ENCODE measurements around the gene ANKS6.

The ANKS6 gene

DNA sequence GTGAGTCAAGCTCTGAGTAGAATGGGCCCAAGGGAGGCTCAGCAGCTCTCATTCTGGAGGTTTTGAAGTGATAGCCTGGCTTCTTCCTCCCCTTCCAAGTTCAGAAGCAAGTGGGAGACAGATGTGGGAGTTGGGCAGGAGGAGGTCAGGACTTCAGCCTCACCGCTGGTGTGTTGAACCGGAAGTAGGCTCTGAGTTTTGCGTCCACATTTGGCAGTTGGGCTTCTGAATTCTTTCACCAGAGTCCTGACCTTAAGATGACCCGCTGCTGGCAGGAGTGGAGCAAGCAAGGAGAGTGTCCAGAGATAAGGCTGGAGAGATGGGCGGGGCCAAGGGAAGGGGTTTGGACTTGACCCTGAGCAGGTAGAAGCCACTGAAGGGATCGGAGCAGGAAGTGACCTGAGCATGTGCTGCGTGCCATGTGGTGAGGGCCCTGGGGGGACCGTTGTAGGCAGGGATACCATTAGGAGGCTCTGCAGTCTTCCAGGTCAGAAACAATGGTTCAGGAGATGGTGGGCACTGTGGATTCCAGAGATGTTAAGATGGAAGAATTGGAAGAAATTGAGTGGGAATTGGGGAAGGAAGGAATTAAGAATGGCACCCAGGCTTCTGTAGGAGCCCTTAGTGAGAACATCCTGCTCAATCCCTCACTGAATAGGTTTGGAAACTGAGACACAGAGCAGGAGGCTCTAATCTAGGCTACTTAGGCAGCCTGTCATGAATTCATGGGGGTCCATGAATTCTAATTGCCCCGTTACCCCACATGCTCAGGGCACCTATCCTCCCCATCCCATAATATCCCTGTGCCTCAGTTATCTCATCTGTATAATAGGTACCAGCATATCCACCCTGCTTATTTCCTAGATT is 37.0 kb upstream of the ANKS6 start:
- no peaks in the 10 kb centered on the region for H3K9me3 ChIP-seq (ENCODE audit: control insufficient read depth in 5 of 5, low read length in 5 of 5)
- no peak overlapping the region for H3K9ac ChIP-seq (ENCODE audit: low read length in 5 of 5)
- peaks cover 2 to 6% (median 5%) of the 10 kb centered on the region in 5 donors for H3K4me1 ChIP-seq (ENCODE audit: control insufficient read depth in 5 of 5, insufficient read depth in 5 of 5, low read length in 5 of 5)
- no peaks in the 10 kb centered on the region for H3K27me3 ChIP-seq (ENCODE audit: control insufficient read depth in 5 of 5, insufficient read depth in 4 of 5, low read length in 5 of 5)
- H3K27ac ChIP-seq (ENCODE audit: low read depth, low read length): no peak overlapping the region
- no peak overlapping the region for H3K4me3 ChIP-seq (ENCODE audit: low read depth in 1 of 5, low read length in 5 of 5)
- H3K36me3 ChIP-seq (ENCODE audit: control insufficient read depth in 5 of 5, insufficient read depth in 5 of 5, low read length in 5 of 5): no peaks in the 10 kb centered on the region

DNA sequence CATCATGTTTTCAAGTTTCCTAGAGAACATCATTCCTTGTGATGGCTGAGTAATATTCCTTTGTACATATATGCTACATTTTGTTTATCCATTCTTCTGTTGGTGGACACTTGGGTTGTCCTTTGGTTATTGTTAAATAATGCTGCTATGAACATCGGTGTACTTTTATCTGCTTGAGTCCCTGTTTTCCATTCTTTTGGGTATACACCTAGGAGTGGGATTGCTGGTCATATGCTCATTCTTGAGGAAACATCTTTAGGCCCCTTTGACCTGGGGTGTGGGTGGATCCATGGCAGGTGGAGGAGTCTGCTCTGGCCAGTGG is 36.4 kb upstream of the ANKS6 start:
- Histone ChIP-seq H3K4me3 (ENCODE audit: low read depth in 1 of 5, low read length in 5 of 5) (no peak overlapping the region), H3K27ac (ENCODE audit: low read depth, low read length) (no peak overlapping the region), H3K9me3 (ENCODE audit: control insufficient read depth in 5 of 5, low read length in 5 of 5) (no peaks in the 10 kb centered on the region), H3K9ac (ENCODE audit: low read length in 5 of 5) (no peak overlapping the region), H3K4me1 (ENCODE audit: control insufficient read depth in 5 of 5, insufficient read depth in 5 of 5, low read length in 5 of 5) (peaks cover 2 to 6% (median 5%) of the 10 kb centered on the region in 5 donors), H3K36me3 (ENCODE audit: control insufficient read depth in 5 of 5, insufficient read depth in 5 of 5, low read length in 5 of 5) (no peaks in the 10 kb centered on the region), H3K27me3 (ENCODE audit: control insufficient read depth in 5 of 5, insufficient read depth in 4 of 5, low read length in 5 of 5) (no peaks in the 10 kb centered on the region)

DNA sequence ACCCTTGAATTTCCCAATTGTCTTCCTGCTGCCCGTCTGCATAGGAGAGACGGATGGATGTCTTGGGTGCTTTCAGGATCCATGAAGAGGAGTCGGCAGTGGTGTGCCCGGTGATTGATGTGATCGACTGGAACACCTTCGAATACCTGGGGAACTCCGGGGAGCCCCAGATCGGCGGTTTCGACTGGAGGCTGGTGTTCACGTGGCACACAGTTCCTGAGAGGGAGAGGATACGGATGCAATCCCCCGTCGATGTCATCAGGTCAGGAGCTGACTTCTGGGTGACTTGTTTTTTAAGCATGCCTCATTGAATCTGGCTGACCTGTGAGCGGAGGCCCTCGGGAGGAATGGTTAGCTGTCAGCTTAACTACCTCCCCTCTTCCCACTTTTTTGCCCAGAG is 35.3 kb upstream of the ANKS6 start:
- no peak overlapping the region for H3K4me3 ChIP-seq (ENCODE audit: low read depth in 1 of 5, low read length in 5 of 5)
- H3K36me3 ChIP-seq (ENCODE audit: control insufficient read depth in 5 of 5, insufficient read depth in 5 of 5, low read length in 5 of 5): peaks cover 0 to 3% (median 0%) of the 10 kb centered on the region in 5 donors
- no peak overlapping the region for H3K27ac ChIP-seq (ENCODE audit: low read depth, low read length)
- H3K9me3 ChIP-seq (ENCODE audit: control insufficient read depth in 5 of 5, low read length in 5 of 5): no peaks in the 10 kb centered on the region
- H3K27me3 ChIP-seq (ENCODE audit: control insufficient read depth in 5 of 5, insufficient read depth in 4 of 5, low read length in 5 of 5): no peaks in the 10 kb centered on the region
- peaks cover 2 to 6% (median 5%) of the 10 kb centered on the region in 5 donors for H3K4me1 ChIP-seq (ENCODE audit: control insufficient read depth in 5 of 5, insufficient read depth in 5 of 5, low read length in 5 of 5)
- H3K9ac ChIP-seq (ENCODE audit: low read length in 5 of 5): no peak overlapping the region

DNA sequence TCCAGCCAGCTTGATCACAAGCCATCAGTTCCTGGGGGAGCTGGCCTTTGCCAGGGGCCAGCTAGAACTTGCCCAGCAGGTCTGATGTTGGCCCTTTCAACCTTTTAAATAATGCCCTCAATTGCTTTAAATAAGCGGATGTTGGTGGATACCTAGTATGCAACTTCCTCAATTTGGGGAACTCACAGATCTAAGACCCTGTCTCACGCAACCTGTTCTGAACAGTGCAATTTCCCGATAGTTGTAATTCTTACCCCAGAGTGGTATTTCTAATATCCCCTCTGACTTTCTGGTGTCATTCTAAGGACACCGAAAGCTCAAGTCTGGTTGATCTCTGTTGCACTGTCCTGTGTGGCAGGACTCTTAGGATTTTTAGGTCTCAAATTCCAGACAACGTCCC is 34.2 kb upstream of the ANKS6 start:
- Histone ChIP-seq H3K9ac (ENCODE audit: low read length in 5 of 5) (no peak overlapping the region), H3K4me3 (ENCODE audit: low read depth in 1 of 5, low read length in 5 of 5) (no peak overlapping the region), H3K4me1 (ENCODE audit: control insufficient read depth in 5 of 5, insufficient read depth in 5 of 5, low read length in 5 of 5) (peaks cover 2 to 6% (median 5%) of the 10 kb centered on the region in 5 donors), H3K27ac (ENCODE audit: low read depth, low read length) (no peak overlapping the region), H3K27me3 (ENCODE audit: control insufficient read depth in 5 of 5, insufficient read depth in 4 of 5, low read length in 5 of 5) (no peaks in the 10 kb centered on the region), H3K9me3 (ENCODE audit: control insufficient read depth in 5 of 5, low read length in 5 of 5) (no peaks in the 10 kb centered on the region), H3K36me3 (ENCODE audit: control insufficient read depth in 5 of 5, insufficient read depth in 5 of 5, low read length in 5 of 5) (peaks cover 0 to 3% (median 0%) of the 10 kb centered on the region in 5 donors)

DNA sequence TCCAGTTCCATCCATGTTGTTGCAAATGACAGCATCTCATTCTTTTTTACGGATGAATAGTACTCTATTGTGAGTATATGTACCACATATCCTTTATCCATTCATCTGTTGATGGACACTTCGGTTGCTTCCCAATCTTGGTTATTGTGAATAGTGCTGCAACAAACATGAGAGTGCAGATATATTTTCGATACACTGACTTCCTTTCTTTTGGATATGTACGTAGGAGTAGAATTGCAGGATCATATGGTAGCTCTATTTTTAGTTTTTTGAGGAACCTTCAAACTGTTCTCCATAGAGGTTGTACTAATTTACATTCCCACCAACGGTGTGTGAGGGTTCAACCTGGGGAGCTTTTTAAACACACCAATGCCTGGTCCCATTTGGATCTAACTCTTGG is 33.4 kb upstream of the ANKS6 start:
- Histone ChIP-seq H3K9ac (ENCODE audit: low read length in 5 of 5) (no peak overlapping the region), H3K9me3 (ENCODE audit: control insufficient read depth in 5 of 5, low read length in 5 of 5) (no peaks in the 10 kb centered on the region), H3K27me3 (ENCODE audit: control insufficient read depth in 5 of 5, insufficient read depth in 4 of 5, low read length in 5 of 5) (no peaks in the 10 kb centered on the region), H3K4me1 (ENCODE audit: control insufficient read depth in 5 of 5, insufficient read depth in 5 of 5, low read length in 5 of 5) (peaks cover 2 to 6% (median 3%) of the 10 kb centered on the region in 5 donors), H3K4me3 (ENCODE audit: low read depth in 1 of 5, low read length in 5 of 5) (no peak overlapping the region), H3K36me3 (ENCODE audit: control insufficient read depth in 5 of 5, insufficient read depth in 5 of 5, low read length in 5 of 5) (peaks cover 0 to 3% (median 0%) of the 10 kb centered on the region in 5 donors), H3K27ac (ENCODE audit: low read depth, low read length) (no peak overlapping the region)

DNA sequence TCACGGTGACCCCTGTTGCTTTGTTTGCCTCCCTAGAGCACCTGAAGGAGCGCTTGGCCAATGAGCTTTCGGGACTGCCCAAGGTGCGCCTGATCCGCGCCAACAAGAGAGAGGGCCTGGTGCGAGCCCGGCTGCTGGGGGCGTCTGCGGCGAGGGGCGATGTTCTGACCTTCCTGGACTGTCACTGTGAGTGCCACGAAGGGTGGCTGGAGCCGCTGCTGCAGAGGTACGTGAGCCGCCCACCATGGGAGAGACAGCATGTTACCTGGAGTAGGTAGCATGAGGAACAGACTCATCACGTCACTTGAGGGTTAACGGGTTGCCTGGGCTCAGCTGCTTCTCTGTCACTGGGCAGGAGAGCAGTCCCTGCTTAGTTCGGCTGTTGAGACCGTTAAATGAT is 30.4 kb upstream of the ANKS6 start:
- no peak overlapping the region for H3K4me3 ChIP-seq (ENCODE audit: low read depth in 1 of 5, low read length in 5 of 5)
- peaks cover 0 to 3% (median 0%) of the 10 kb centered on the region in 5 donors for H3K36me3 ChIP-seq (ENCODE audit: control insufficient read depth in 5 of 5, insufficient read depth in 5 of 5, low read length in 5 of 5)
- no peak overlapping the region for H3K9ac ChIP-seq (ENCODE audit: low read length in 5 of 5)
- no peaks in the 10 kb centered on the region for H3K4me1 ChIP-seq (ENCODE audit: control insufficient read depth in 5 of 5, insufficient read depth in 5 of 5, low read length in 5 of 5)
- H3K27ac ChIP-seq (ENCODE audit: low read depth, low read length): no peak overlapping the region
- peaks cover 0 to 8% (median 4%) of the 10 kb centered on the region in 5 donors for H3K9me3 ChIP-seq (ENCODE audit: control insufficient read depth in 5 of 5, low read length in 5 of 5)
- H3K27me3 ChIP-seq (ENCODE audit: control insufficient read depth in 5 of 5, insufficient read depth in 4 of 5, low read length in 5 of 5): peaks cover 0 to 2% (median 0%) of the 10 kb centered on the region in 5 donors

DNA sequence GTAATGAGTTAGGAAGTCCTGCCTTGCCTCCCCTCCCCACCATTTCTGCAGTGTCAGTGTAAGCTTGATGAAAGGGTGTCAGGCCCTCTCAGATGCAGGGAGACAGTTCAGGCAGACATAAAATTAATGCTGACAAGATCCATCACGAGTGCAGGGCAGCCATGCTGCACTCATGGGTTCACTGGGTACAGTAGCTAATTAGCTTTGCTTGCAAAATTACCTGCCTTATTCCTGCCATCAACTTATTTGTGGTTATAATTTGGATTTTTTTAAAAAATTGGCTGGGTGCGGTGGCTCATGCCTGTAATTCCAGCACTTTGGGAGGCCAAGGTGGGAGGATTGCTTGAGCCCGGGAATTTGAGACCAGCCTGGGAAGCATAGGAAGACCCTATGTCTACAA is 29.1 kb upstream of the ANKS6 start:
- peaks cover 0 to 3% (median 0%) of the 10 kb centered on the region in 5 donors for H3K36me3 ChIP-seq (ENCODE audit: control insufficient read depth in 5 of 5, insufficient read depth in 5 of 5, low read length in 5 of 5)
- H3K27ac ChIP-seq (ENCODE audit: low read depth, low read length): no peak overlapping the region

DNA sequence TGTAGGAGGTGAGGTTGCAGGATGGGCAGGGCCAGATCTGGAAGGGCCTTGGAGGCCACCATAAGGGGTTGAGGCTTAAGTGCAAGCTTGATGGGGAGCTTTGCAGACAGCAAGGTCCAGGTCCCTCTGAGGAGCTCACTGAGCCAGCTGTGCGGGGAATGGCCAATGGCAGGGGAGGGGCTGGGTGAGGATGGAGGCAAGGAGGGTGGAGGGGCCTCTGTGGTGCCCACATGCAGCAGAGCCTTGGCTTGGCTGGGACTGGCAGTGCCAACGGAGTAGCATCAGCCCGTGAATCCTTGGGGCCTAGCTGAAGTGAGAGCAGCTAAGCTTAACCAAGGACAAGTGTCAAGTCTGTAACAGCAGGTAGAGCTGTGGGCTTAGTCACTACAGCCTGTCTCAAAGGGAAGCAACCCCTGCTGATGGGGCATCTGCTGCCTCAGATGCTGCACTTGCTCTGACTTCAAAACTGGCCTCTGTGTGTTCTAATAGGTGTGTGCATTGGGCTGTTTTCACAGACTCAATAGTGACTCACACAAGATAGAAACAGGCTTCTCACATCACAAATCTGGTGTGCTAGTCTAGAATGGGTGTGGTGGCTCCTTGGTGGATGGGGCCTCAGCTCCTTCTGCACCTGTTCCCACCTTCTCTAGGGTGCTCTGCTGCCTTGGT is 27.4 kb upstream of the ANKS6 start:
- Histone ChIP-seq H3K9me3 (ENCODE audit: control insufficient read depth in 5 of 5, low read length in 5 of 5) (peaks cover 0 to 12% (median 7%) of the 10 kb centered on the region in 5 donors), H3K4me1 (ENCODE audit: control insufficient read depth in 5 of 5, insufficient read depth in 5 of 5, low read length in 5 of 5) (no peaks in the 10 kb centered on the region), H3K27ac (ENCODE audit: low read depth, low read length) (no peak overlapping the region), H3K36me3 (ENCODE audit: control insufficient read depth in 5 of 5, insufficient read depth in 5 of 5, low read length in 5 of 5) (peaks cover 0 to 3% (median 0%) of the 10 kb centered on the region in 5 donors), H3K27me3 (ENCODE audit: control insufficient read depth in 5 of 5, insufficient read depth in 4 of 5, low read length in 5 of 5) (peaks cover 0 to 2% (median 0%) of the 10 kb centered on the region in 5 donors), H3K4me3 (ENCODE audit: low read depth in 1 of 5, low read length in 5 of 5) (no peak overlapping the region), H3K9ac (ENCODE audit: low read length in 5 of 5) (no peak overlapping the region)

More for the DNA sequence above, 29.1 kb upstream of the ANKS6 start:
- Histone ChIP-seq H3K9ac (ENCODE audit: low read length in 5 of 5) (no peak overlapping the region), H3K9me3 (ENCODE audit: control insufficient read depth in 5 of 5, low read length in 5 of 5) (peaks cover 0 to 8% (median 4%) of the 10 kb centered on the region in 5 donors), H3K4me1 (ENCODE audit: control insufficient read depth in 5 of 5, insufficient read depth in 5 of 5, low read length in 5 of 5) (no peaks in the 10 kb centered on the region), H3K4me3 (ENCODE audit: low read depth in 1 of 5, low read length in 5 of 5) (no peak overlapping the region), H3K27me3 (ENCODE audit: control insufficient read depth in 5 of 5, insufficient read depth in 4 of 5, low read length in 5 of 5) (peaks cover 0 to 2% (median 0%) of the 10 kb centered on the region in 5 donors)

DNA sequence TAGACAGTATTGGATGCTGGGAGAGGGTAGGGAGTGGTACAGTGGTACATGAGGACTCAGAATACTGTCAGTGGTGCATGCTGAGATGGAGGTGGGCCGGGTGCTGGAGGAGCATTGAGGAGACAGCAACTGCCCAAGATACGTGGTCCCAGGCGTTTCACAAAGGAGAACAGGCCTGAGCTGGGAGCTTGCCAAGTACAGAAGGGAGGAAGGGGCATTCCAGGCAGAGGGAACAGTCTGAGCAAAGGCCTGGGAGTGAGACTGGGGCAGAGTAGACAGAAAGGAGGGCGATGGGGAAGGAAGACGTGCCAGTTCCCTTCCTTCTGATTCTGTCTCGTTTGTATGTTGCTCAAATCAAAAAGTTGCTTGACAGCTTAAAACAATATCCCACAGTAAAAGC is 26.3 kb upstream of the ANKS6 start:
- Histone ChIP-seq H3K27ac (ENCODE audit: low read depth, low read length) (no peak overlapping the region), H3K9ac (ENCODE audit: low read length in 5 of 5) (no peak overlapping the region), H3K36me3 (ENCODE audit: control insufficient read depth in 5 of 5, insufficient read depth in 5 of 5, low read length in 5 of 5) (peaks cover 0 to 3% (median 0%) of the 10 kb centered on the region in 5 donors), H3K27me3 (ENCODE audit: control insufficient read depth in 5 of 5, insufficient read depth in 4 of 5, low read length in 5 of 5) (peaks cover 0 to 2% (median 0%) of the 10 kb centered on the region in 5 donors), H3K4me3 (ENCODE audit: low read depth in 1 of 5, low read length in 5 of 5) (no peak overlapping the region), H3K4me1 (ENCODE audit: control insufficient read depth in 5 of 5, insufficient read depth in 5 of 5, low read length in 5 of 5) (no peaks in the 10 kb centered on the region), H3K9me3 (ENCODE audit: control insufficient read depth in 5 of 5, low read length in 5 of 5) (peaks cover 0 to 14% (median 9%) of the 10 kb centered on the region in 5 donors)

DNA sequence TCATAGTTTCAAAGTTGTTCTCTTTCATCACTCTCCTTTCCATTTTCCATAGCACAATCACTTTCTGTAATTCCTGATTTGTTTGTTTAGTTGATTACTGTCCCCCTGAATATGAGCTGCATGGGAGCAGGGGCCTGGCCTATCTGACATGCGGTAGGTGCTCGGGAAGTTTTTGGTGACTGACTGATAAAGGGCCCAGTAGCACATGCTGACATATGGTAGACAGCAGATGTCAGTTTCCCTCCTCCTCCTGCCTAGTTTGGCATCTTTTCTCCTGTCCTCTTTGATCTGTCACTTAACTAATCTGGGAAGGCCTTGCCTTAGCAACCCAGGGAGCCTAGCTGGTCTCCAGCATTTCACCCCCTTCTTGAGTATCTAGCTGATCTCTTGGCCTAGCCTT is 25.5 kb upstream of the ANKS6 start:
- H3K4me3 ChIP-seq (ENCODE audit: low read depth in 1 of 5, low read length in 5 of 5): no peak overlapping the region
- H3K36me3 ChIP-seq (ENCODE audit: control insufficient read depth in 5 of 5, insufficient read depth in 5 of 5, low read length in 5 of 5): peaks cover 0 to 2% (median 0%) of the 10 kb centered on the region in 5 donors
- H3K4me1 ChIP-seq (ENCODE audit: control insufficient read depth in 5 of 5, insufficient read depth in 5 of 5, low read length in 5 of 5): no peaks in the 10 kb centered on the region
- H3K9ac ChIP-seq (ENCODE audit: low read length in 5 of 5): no peak overlapping the region
- peaks cover 0 to 14% (median 9%) of the 10 kb centered on the region in 5 donors for H3K9me3 ChIP-seq (ENCODE audit: control insufficient read depth in 5 of 5, low read length in 5 of 5)
- H3K27me3 ChIP-seq (ENCODE audit: control insufficient read depth in 5 of 5, insufficient read depth in 4 of 5, low read length in 5 of 5): peaks cover 0 to 2% (median 0%) of the 10 kb centered on the region in 5 donors
- H3K27ac ChIP-seq (ENCODE audit: low read depth, low read length): no peak overlapping the region

Measured in subcutaneous abdominal adipose tissue (tissue), 5 donors.